Measurements from ENCODE around the gene NBAS.

- TF ChIP-seq CTCF (conservative IDR thresholded peaks at IDR 0.05; ENCODE audit: low read length) (no peak), EZH2phosphoT487 (IDR thresholded peaks at IDR 0.05; ENCODE audit: borderline replicate concordance, low read depth, low read length) (no peak)
Measured at GRCh38 chr2:15555760-15556193, 5.4 kb downstream of the NBAS start.

Data from OCI-LY7 (cell line).